SK-N-SH (cell line): ENCODE results near the gene FAM47C. TPM values are rescaled to one million over a fixed set of nuclear protein-coding genes. Genes with fewer than 3 reads are reported as not detected.

Experiments
- CTCF ChIA-PET: fragments of 300-600, 350-600 bp; formaldehyde crosslinking; extraction: SDS; loops from one replicate; lab custom pipeline; 2021; lab: Yijun Ruan, JAX
- POLR2A ChIA-PET: fragments of 350-600 bp; sonication (Branson Sonifier 250); formaldehyde crosslinking; extraction: SDS; loops from one replicate; lab custom pipeline; 2020; ENCODE audit warnings: antibody characterized with exemption, inconsistent platforms; lab: Yijun Ruan, JAX
- DNase-seq: peaks from one replicate; pipeline ENCODE4 v3.0.0; 2012
- H2AFZ ChIP-seq: fragments of 200-600 bp; sonication (generic); 2 replicates; pipeline ENCODE4 v1.8.1; 2016; ENCODE audit warnings: antibody characterized with exemption, mild to moderate bottlenecking, low read depth
- H3F3A ChIP-seq: fragments of 200-600 bp; sonication (generic); replicated peaks from 2 replicates; pipeline ENCODE3; 2016; ENCODE audit warnings: antibody characterized with exemption, mild to moderate bottlenecking; ENCODE audit not compliant: insufficient read depth
- H3K27ac ChIP-seq, 2 experiments: fragments of 200-500 bp in 1 of 2; fragments of 200-600 bp in 1 of 2; sonication (Bioruptor generic) in 1 of 2; sonication (generic), shearing (Covaris generic) in 1 of 2; 2 replicates each; pipeline versions ENCODE4 v1.5.1 to v1.6.1; 2014 to 2016; ENCODE audit warnings: low read depth in 2 of 2, inconsistent platforms in 1 of 2, low read length in 1 of 2, mild to moderate bottlenecking in 1 of 2, mixed read lengths in 1 of 2
- H3K27me3 ChIP-seq: fragments of 200-600 bp; sonication (generic), shearing (Covaris generic); 2 replicates; pipeline ENCODE4 v1.6.1; 2016; ENCODE audit warnings: mixed run types; ENCODE audit not compliant: insufficient read depth
- H3K36me3 ChIP-seq, 2 experiments: fragments of 200-500 bp in 1 of 2; fragments of 200-600 bp in 1 of 2; sonication (Bioruptor generic) in 1 of 2; sonication (generic) in 1 of 2; replicated peaks in 1 of 2; 2 replicates each; pipeline versions ENCODE3 to v1.5.1; 2014 to 2016; ENCODE audit warnings: low read length in 1 of 2, mild to moderate bottlenecking in 1 of 2; ENCODE audit not compliant: insufficient read depth in 2 of 2, control insufficient read depth in 1 of 2
- H3K4me1 ChIP-seq, 2 experiments: fragments of 200-500 bp in 1 of 2; fragments of 200-600 bp in 1 of 2; sonication (Bioruptor generic) in 1 of 2; sonication (generic), shearing (Covaris generic) in 1 of 2; 2 replicates each; pipeline versions ENCODE4 v1.5.1 to v1.6.1; 2014 to 2016; ENCODE audit warnings: low read depth in 1 of 2, low read length in 1 of 2, mixed run types in 1 of 2; ENCODE audit not compliant: insufficient read depth in 2 of 2, control insufficient read depth in 1 of 2
- H3K4me2 ChIP-seq: fragments of 200-600 bp; sonication (generic), shearing (Covaris generic); 2 replicates; pipeline ENCODE4 v1.6.1; 2017; ENCODE audit warnings: mixed run types
- H3K4me3 ChIP-seq, 2 experiments: fragments of 200-500 bp in 1 of 2; fragments of 200-600 bp in 1 of 2; sonication (Bioruptor generic) in 1 of 2; sonication (generic), shearing (Covaris generic) in 1 of 2; 2 replicates each; pipeline versions ENCODE4 v1.5.1 to v1.8.1; 2014 to 2016; ENCODE audit warnings: low read depth in 2 of 2, inconsistent platforms in 1 of 2, low read length in 1 of 2, mild to moderate bottlenecking in 1 of 2, mixed read lengths in 1 of 2, moderate library complexity in 1 of 2
- H3K79me2 ChIP-seq: fragments of 200-600 bp; sonication (generic); 2 replicates; pipeline ENCODE4 v1.8.1; 2017; ENCODE audit warnings: mild to moderate bottlenecking; ENCODE audit not compliant: insufficient read depth
- H3K9ac ChIP-seq: fragments of 200-600 bp; sonication (generic); 2 replicates; pipeline ENCODE4 v1.6.1; 2017; ENCODE audit warnings: mixed run types
- H3K9me2 ChIP-seq: fragments of 200-600 bp; sonication (generic); 2 replicates; pipeline ENCODE4 v1.6.1; 2017; ENCODE audit warnings: mixed run types
- H3K9me3 ChIP-seq: fragments of 200-600 bp; sonication (generic); 2 replicates; pipeline ENCODE4 v1.6.1; 2017; ENCODE audit warnings: mixed run types, mild to moderate bottlenecking, moderate library complexity
- H4K20me1 ChIP-seq: fragments of 200-600 bp; sonication (generic); 2 replicates; pipeline ENCODE4 v1.6.1; 2017; ENCODE audit warnings: mild to moderate bottlenecking, mixed run types; ENCODE audit not compliant: insufficient read depth
- FOSL2 ChIP-seq: IDR thresholded peaks from 2 replicates; pipeline ENCODE4 v1.4.0; 2012; ENCODE audit warnings: low read depth, mild to moderate bottlenecking, moderate library complexity, borderline replicate concordance
- FOXM1 ChIP-seq: IDR thresholded peaks from 2 replicates; pipeline ENCODE4 v1.4.0; 2012; ENCODE audit warnings: low read depth, mild to moderate bottlenecking
- MXI1 ChIP-seq: IDR thresholded peaks from 2 replicates; pipeline ENCODE4 v1.6.1; 2012; ENCODE audit warnings: mild to moderate bottlenecking, low read depth, low read length, improper control_type of control experiment
- NFIC ChIP-seq: IDR thresholded peaks from 2 replicates; pipeline ENCODE4 v1.4.0; 2012; ENCODE audit warnings: borderline replicate concordance
- RCOR1 ChIP-seq: fragments of 150-350 bp; IDR thresholded peaks from 2 replicates; pipeline ENCODE4 v1.6.1; 2017; ENCODE audit warnings: antibody characterized with exemption, low read length
- TCF12 ChIP-seq: IDR thresholded peaks from 2 replicates; pipeline ENCODE4 v1.4.0; 2012
- WGBS: methylation state at CpG from one replicate; pipeline ENCODE4 v1.1.6; 2017; ENCODE audit warnings: low lambda C conversion rate; 5-methylcytosine and 5-hydroxymethylcytosine counted together
- polyA plus RNA-seq, 3 experiments: library from polyadenylated mRNA; depleted of rRNA; stranded (reverse); fragments of >200 nt; gene quantifications; 2 replicates each; pipeline ENCODE4 v1.2.3, GENCODE V29; 2012
- TF ChIP-seq, protein P1 (sequence below): IDR thresholded peaks from 2 replicates; pipeline ENCODE4 v1.4.0; 2012; ENCODE audit warnings: low read depth, borderline replicate concordance
- TF ChIP-seq, protein P2 (sequence below): IDR thresholded peaks from 2 replicates; pipeline ENCODE4; 2012

FAM47C gene
- polyA plus RNA-seq, 1 of the 3 experiments (the other 2 are of a cell fraction), result not detected

- H3K79me2 ChIP-seq, result no peaks in the 10 kb centered on the region
- H3K9ac ChIP-seq, result no peak overlapping the region
- H3K36me3 ChIP-seq, result no peaks in the 10 kb centered on the region
- no peaks in the 10 kb centered on the region for H3K9me2 ChIP-seq
- 0% methylated on average over 2 of the region's 2 CpGs for WGBS
- no peak overlapping the region for H3K27ac ChIP-seq
- no peak for TF ChIP-seq FOXM1
- TF ChIP-seq FOSL2, result peak; percentile 44; the same call in 1 of the 2 replicates
- H2AFZ ChIP-seq, result no peak overlapping the region
- no peaks in the 10 kb centered on the region for H3K9me3 ChIP-seq
- DNase-seq, result no peak
- no peaks in the 10 kb centered on the region for H3F3A ChIP-seq
- POLR2A ChIA-PET, result no interaction called here
- H3K4me1 ChIP-seq, result no peaks in the 10 kb centered on the region
- H4K20me1 ChIP-seq, result no peaks in the 10 kb centered on the region
- CTCF ChIA-PET, result no interaction called here
- peaks cover 8% of the 10 kb centered on the region; the same call in 1 of the 2 replicates for H3K27me3 ChIP-seq
- no peak overlapping the region for H3K4me2 ChIP-seq
- H3K4me3 ChIP-seq, result no peak overlapping the region
These were observed 29.3 kb upstream of the FAM47C start for GRCh38 chrX:36978886-36979285.

- ChIA-PET POLR2A (no interaction called here), CTCF (no interaction called here)
- 8% methylated on average over 3 of the region's 3 CpGs for WGBS
- no peaks in the 10 kb centered on the region for H3K9me3 ChIP-seq
- H3K9me2 ChIP-seq, result no peaks in the 10 kb centered on the region
- no peaks in the 10 kb centered on the region for H3K4me1 ChIP-seq
- no peak overlapping the region for H2AFZ ChIP-seq
- no peaks in the 10 kb centered on the region for H4K20me1 ChIP-seq
- no peak overlapping the region for H3K4me2 ChIP-seq
- H3K36me3 ChIP-seq, result no peaks in the 10 kb centered on the region
- H3K27ac ChIP-seq, result no peak overlapping the region
- no peak overlapping the region for H3K9ac ChIP-seq
- no peaks in the 10 kb centered on the region for H3K79me2 ChIP-seq
- no peaks in the 10 kb centered on the region for H3F3A ChIP-seq
- DNase-seq, result no peak
- no peak for TF ChIP-seq RCOR1
- no peak for TF ChIP-seq NFIC
- TF ChIP-seq, protein P1, sequence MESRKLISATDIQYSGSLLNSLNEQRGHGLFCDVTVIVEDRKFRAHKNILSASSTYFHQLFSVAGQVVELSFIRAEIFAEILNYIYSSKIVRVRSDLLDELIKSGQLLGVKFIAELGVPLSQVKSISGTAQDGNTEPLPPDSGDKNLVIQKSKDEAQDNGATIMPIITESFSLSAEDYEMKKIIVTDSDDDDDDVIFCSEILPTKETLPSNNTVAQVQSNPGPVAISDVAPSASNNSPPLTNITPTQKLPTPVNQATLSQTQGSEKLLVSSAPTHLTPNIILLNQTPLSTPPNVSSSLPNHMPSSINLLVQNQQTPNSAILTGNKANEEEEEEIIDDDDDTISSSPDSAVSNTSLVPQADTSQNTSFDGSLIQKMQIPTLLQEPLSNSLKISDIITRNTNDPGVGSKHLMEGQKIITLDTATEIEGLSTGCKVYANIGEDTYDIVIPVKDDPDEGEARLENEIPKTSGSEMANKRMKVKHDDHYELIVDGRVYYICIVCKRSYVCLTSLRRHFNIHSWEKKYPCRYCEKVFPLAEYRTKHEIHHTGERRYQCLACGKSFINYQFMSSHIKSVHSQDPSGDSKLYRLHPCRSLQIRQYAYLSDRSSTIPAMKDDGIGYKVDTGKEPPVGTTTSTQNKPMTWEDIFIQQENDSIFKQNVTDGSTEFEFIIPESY, result no peak
- no peak for TF ChIP-seq TCF12
- TF ChIP-seq, protein P2, sequence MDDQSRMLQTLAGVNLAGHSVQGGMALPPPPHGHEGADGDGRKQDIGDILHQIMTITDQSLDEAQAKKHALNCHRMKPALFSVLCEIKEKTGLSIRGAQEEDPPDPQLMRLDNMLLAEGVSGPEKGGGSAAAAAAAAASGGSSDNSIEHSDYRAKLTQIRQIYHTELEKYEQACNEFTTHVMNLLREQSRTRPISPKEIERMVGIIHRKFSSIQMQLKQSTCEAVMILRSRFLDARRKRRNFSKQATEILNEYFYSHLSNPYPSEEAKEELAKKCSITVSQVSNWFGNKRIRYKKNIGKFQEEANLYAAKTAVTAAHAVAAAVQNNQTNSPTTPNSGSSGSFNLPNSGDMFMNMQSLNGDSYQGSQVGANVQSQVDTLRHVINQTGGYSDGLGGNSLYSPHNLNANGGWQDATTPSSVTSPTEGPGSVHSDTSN, result no peak
- no peak for TF ChIP-seq FOSL2
- no peak for TF ChIP-seq MXI1
- H3K27me3 ChIP-seq, result peaks cover 16% of the 10 kb centered on the region; the same call in 1 of the 2 replicates
- no peak overlapping the region for H3K4me3 ChIP-seq
These were observed 24.3 kb upstream of the FAM47C start for GRCh38 chrX:36983831-36984230.
